DMS79 treated with DMSO at 0.1 percent for 48 hours (cell line): ENCODE results near the gene PPP1R1C.
"Not testable (repeated sequence)": the region's sequence is repeated elsewhere in the genome, so short reads cannot be mapped to it uniquely, and the experiment has no call there.

Experiments
- DNase-seq: peaks from one replicate; lab custom pipeline; 2025; lab: John Stamatoyannopoulos, UW

The PPP1R1C gene

GRCh38 chr2:181985632-181986205, at the start of gene PPP1R1C:
TSS of gene PPP1R1C (plus strand) at chr2:181985853. CDS start at chr2:181986111, 258 bp downstream.
- DNase-seq, result peak; percentile 80

GRCh38 chr2:181937473-181937872, 48.2 kb upstream of the PPP1R1C start:
- peak; percentile 98 for DNase-seq

GRCh38 chr2:181943411-181944124, 42.1 kb upstream of the PPP1R1C start:
- no peak for DNase-seq

GRCh38 chr2:181944164-181944913, 41.3 kb upstream of the PPP1R1C start:
- no peak for DNase-seq

- no peak for DNase-seq
Measured at GRCh38 chr2:181944914-181945291, 40.8 kb upstream of the PPP1R1C start.

GRCh38 chr2:181946444-181947127, 39.1 kb upstream of the PPP1R1C start:
- DNase-seq, result no peak

GRCh38 chr2:181947273-181947672, 38.4 kb upstream of the PPP1R1C start:
- DNase-seq, result no peak

- no peak for DNase-seq
Measured at GRCh38 chr2:181948227-181948626, 37.4 kb upstream of the PPP1R1C start.

- no peak for DNase-seq
Measured at GRCh38 chr2:181949047-181949446, 36.6 kb upstream of the PPP1R1C start.

- no peak for DNase-seq
Measured at GRCh38 chr2:181952404-181953226, 33.0 kb upstream of the PPP1R1C start.

GRCh38 chr2:181953881-181954537, 31.6 kb upstream of the PPP1R1C start:
- no peak for DNase-seq

GRCh38 chr2:181954538-181954883, 31.1 kb upstream of the PPP1R1C start:
- no peak for DNase-seq

- no peak for DNase-seq
Measured at GRCh38 chr2:181955010-181955409, 30.6 kb upstream of the PPP1R1C start.

- DNase-seq, result not testable (repeated sequence)
Measured at GRCh38 chr2:181955866-181956265, 29.8 kb upstream of the PPP1R1C start.

- DNase-seq, result no peak
Measured at GRCh38 chr2:181957668-181958067, 28.0 kb upstream of the PPP1R1C start.

GRCh38 chr2:181958726-181959125, 26.9 kb upstream of the PPP1R1C start:
- no peak for DNase-seq

GRCh38 chr2:181959508-181959907, 26.1 kb upstream of the PPP1R1C start:
- DNase-seq, result no peak

GRCh38 chr2:181961167-181961566, 24.5 kb upstream of the PPP1R1C start:
- DNase-seq, result not testable (repeated sequence)

- DNase-seq, result no peak
Measured at GRCh38 chr2:181962142-181962541, 23.5 kb upstream of the PPP1R1C start.

GRCh38 chr2:181970160-181970794, 15.4 kb upstream of the PPP1R1C start:
- DNase-seq, result no peak

- DNase-seq, result no peak
Measured at GRCh38 chr2:181971032-181971431, 14.6 kb upstream of the PPP1R1C start.
